Breast epithelium (tissue), 4 donors: Measurements from ENCODE around the gene MEAK7. TPM values are rescaled to one million over a fixed set of nuclear protein-coding genes. Genes with fewer than 3 reads are reported as not detected.

Experiments
- DNase-seq, 2 donors: peaks; one replicate each; pipeline ENCODE4 v3.0.0-alpha.2; 2019; ENCODE audit warnings: low spot score in 2 of 2
- H3K27ac ChIP-seq, 2 donors: fragments of 200-600 bp; sonication (generic) in 1 of 2; one replicate each; pipeline ENCODE4 v1.5.1; 2016 to 2019; ENCODE audit warnings: mild to moderate bottlenecking in 1 of 2
- H3K27me3 ChIP-seq, 2 donors: fragments of 200-600 bp; sonication (generic) in 1 of 2; one replicate each; pipeline versions ENCODE4 v1.5.1 to v1.6.0; 2017 to 2019; ENCODE audit warnings: control low read depth in 1 of 2, mild to moderate bottlenecking in 1 of 2
- H3K36me3 ChIP-seq: fragments of 200-600 bp; one replicate; pipeline ENCODE4 v1.5.1; 2019
- H3K4me1 ChIP-seq, 2 donors: fragments of 200-600 bp; sonication (generic); one replicate each; pipeline ENCODE4 v1.5.1; 2016 to 2019; ENCODE audit warnings: control low read depth in 1 of 2
- H3K4me3 ChIP-seq, 3 donors: fragments of 200-600 bp; sonication (generic); 1 replicate in 2 of 3; 2 replicates in 1 of 3; pipeline ENCODE4 v1.5.1; 2016 to 2019; ENCODE audit warnings: mild to moderate bottlenecking in 3 of 3, moderate library complexity in 2 of 3
- H3K9me3 ChIP-seq, 2 donors: fragments of 200-600 bp; sonication (generic) in 1 of 2; one replicate each; pipeline ENCODE4 v1.5.1; 2016 to 2019; ENCODE audit warnings: control low read depth in 1 of 2
- POLR2A ChIP-seq: fragments of 450-650 bp; IDR thresholded peaks from one replicate; pipeline ENCODE4 v1.6.1; 2016; ENCODE audit warnings: antibody characterized with exemption, mild to moderate bottlenecking, moderate library complexity
- POLR2AphosphoS5 ChIP-seq, 3 donors: sonication (generic); formaldehyde crosslinking; IDR thresholded peaks; one replicate each; pipeline ENCODE4 v1.6.1; 2017; ENCODE audit warnings: antibody characterized with exemption in 3 of 3
- intact Hi-C: fragments of 100-400 bp; cut with DNase I; formaldehyde crosslinking; loops from one replicate; pipeline ENCODE4 v1.15.1; 2023; ENCODE audit warnings: low total_unique reads
- total RNA-seq, 3 donors: library from RNA; depleted of rRNA; stranded (reverse); fragments of >200 nt; gene quantifications; one replicate each; pipeline ENCODE4 v1.1.0, GENCODE V29; 2016
- TF ChIP-seq, protein P1 (sequence below), 3 donors: fragments of 450-650 bp; IDR thresholded peaks; one replicate each; pipeline ENCODE4 v1.5.1; 2016 to 2017; ENCODE audit warnings: antibody characterized with exemption in 3 of 3, mild to moderate bottlenecking in 3 of 3, moderate library complexity in 3 of 3

MEAK7 gene
- total RNA-seq, 3 donors from 2014 or later: 8.8 to 38.1 (median 17.4) TPM

- intact Hi-C loops: no loop called here
- DNase-seq: no peak
Observed at GRCh38 chr16:84507011-84507982, 2.8 kb upstream of the MEAK7 start.

GRCh38 chr16:84505249-84506187 is 1.1 kb upstream of the MEAK7 start:
- intact Hi-C loops: no loop called here
- no peaks in the 10 kb centered on the region for H3K36me3 ChIP-seq
- no peaks in the 10 kb centered on the region for H3K9me3 ChIP-seq
- H3K4me3 ChIP-seq: peak overlapping the region; percentile 81 to 92 (median 84)
- peaks cover 7 to 8% of the 10 kb centered on the region in 2 donors for H3K4me1 ChIP-seq
- H3K27ac ChIP-seq: peak overlapping the region; percentile 91 to 93
- DNase-seq: no peak
- TF ChIP-seq, protein P1, sequence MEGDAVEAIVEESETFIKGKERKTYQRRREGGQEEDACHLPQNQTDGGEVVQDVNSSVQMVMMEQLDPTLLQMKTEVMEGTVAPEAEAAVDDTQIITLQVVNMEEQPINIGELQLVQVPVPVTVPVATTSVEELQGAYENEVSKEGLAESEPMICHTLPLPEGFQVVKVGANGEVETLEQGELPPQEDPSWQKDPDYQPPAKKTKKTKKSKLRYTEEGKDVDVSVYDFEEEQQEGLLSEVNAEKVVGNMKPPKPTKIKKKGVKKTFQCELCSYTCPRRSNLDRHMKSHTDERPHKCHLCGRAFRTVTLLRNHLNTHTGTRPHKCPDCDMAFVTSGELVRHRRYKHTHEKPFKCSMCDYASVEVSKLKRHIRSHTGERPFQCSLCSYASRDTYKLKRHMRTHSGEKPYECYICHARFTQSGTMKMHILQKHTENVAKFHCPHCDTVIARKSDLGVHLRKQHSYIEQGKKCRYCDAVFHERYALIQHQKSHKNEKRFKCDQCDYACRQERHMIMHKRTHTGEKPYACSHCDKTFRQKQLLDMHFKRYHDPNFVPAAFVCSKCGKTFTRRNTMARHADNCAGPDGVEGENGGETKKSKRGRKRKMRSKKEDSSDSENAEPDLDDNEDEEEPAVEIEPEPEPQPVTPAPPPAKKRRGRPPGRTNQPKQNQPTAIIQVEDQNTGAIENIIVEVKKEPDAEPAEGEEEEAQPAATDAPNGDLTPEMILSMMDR (IDR thresholded peaks at IDR 0.05): no peak
- TF ChIP-seq POLR2A: no peak
- no peaks in the 10 kb centered on the region for H3K27me3 ChIP-seq

More at GRCh38 chr16:84507011-84507982, 2.8 kb upstream of the MEAK7 start:
- Histone ChIP-seq H3K4me3 (no peak overlapping the region), H3K27me3 (no peaks in the 10 kb centered on the region), H3K9me3 (no peaks in the 10 kb centered on the region), H3K36me3 (no peaks in the 10 kb centered on the region), H3K27ac (no peak overlapping the region), H3K4me1 (peaks cover 7 to 8% of the 10 kb centered on the region in 2 donors)
- TF ChIP-seq POLR2AphosphoS5 (IDR thresholded peaks at IDR 0.05): no peak
- TF ChIP-seq, protein P1 (IDR thresholded peaks at IDR 0.05): no peak
- TF ChIP-seq POLR2A: no peak

DNA sequence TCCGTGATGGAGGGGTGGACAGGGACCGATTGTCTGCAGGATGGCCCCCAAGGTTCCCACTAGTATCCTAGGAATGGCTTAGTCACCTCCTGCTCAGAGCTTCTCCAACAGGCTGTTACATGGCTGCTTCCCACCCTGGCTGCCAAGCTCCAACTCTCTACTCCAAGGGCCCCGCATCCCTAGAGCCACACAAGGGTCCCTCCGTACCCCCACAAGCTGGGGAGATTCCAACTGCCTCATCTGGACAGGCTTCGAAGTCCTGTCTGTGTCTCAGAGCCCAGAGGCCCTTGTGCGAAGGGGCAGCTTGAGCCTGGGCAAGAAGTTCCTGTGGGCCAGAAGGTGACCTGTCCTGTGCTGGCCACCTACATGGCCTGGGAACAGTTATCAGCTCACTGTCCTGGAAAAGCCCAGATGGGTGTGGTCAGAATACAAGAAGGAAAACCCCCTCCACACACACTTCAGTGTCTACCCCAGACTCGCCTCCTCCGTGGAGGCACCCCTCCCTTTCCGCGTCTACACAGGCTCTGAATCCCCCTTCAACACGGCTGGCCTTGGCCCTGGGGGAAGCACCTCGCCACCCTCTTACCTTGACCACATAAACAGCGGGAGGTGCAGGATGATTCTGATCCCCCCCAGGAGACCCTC is 586 bp downstream of the MEAK7 start:
- no peak for TF ChIP-seq POLR2A
- TF ChIP-seq, protein P1 (IDR thresholded peaks at IDR 0.05): no peak
- TF ChIP-seq POLR2AphosphoS5 (IDR thresholded peaks at IDR 0.05): no peak
- intact Hi-C loops: no loop called here
- Histone ChIP-seq H3K4me1 (peaks cover 7 to 8% of the 10 kb centered on the region in 2 donors), H3K9me3 (no peaks in the 10 kb centered on the region), H3K27me3 (no peaks in the 10 kb centered on the region), H3K4me3 (peak overlapping the region; percentile 81 to 92 (median 84)), H3K36me3 (no peaks in the 10 kb centered on the region), H3K27ac (peak overlapping the region; percentile 91 to 93)
- DNase-seq: no peak

GRCh38 chr16:84502581-84502980 is 1.9 kb downstream of the MEAK7 start:
- Histone ChIP-seq H3K27me3 (no peaks in the 10 kb centered on the region), H3K4me3 (no peak overlapping the region), H3K9me3 (no peaks in the 10 kb centered on the region), H3K4me1 (peaks cover 7 to 8% of the 10 kb centered on the region in 2 donors), H3K27ac (peak overlapping the region; percentile 43 to 91), H3K36me3 (no peaks in the 10 kb centered on the region)
- no peak for TF ChIP-seq POLR2A
- TF ChIP-seq, protein P1 (IDR thresholded peaks at IDR 0.05): no peak
- no peak for TF ChIP-seq POLR2AphosphoS5 (IDR thresholded peaks at IDR 0.05)
- intact Hi-C loops: no loop called here
- no peak for DNase-seq
